ENCODE data around the gene ATG4C.

ATG4C gene

GRCh38 chr1:62844030-62844429 is 60.1 kb downstream of the ATG4C start:
- DNase-seq = no peak

- no peak for DNase-seq
These were observed 65.1 kb downstream of the ATG4C start for GRCh38 chr1:62849031-62849430.

GRCh38 chr1:62852253-62852652 is 68.3 kb downstream of the ATG4C start:
- DNase-seq = no peak

- no peak for DNase-seq
These were observed 73.0 kb downstream of the ATG4C start for GRCh38 chr1:62856960-62857359.

- no peak for DNase-seq
These were observed 85.4 kb downstream of the ATG4C start for GRCh38 chr1:62869217-62869754.

- no peak for DNase-seq
These were observed 86.2 kb downstream of the ATG4C start for GRCh38 chr1:62870148-62870547.

- DNase-seq = peak in 2 of 3 experiments; percentile 7 to 64
These were observed 91.7 kb downstream of the ATG4C start for GRCh38 chr1:62875676-62876075.

GRCh38 chr1:62876535-62876934 is 92.6 kb downstream of the ATG4C start:
- peak in 2 of 3 experiments; percentile 40 to 89 for DNase-seq

- DNase-seq = no peak
These were observed 93.6 kb downstream of the ATG4C start for GRCh38 chr1:62877579-62877978.

- DNase-seq = no peak
These were observed 96.0 kb downstream of the ATG4C start for GRCh38 chr1:62879962-62880361.

GRCh38 chr1:62882201-62883104 is 98.5 kb downstream of the ATG4C start:
- peak; percentile 8 to 85 (median 54) for DNase-seq

- no peak for DNase-seq
These were observed 100.3 kb downstream of the ATG4C start for GRCh38 chr1:62884156-62884740.

GRCh38 chr1:62887799-62888507 is 104.0 kb downstream of the ATG4C start:
- no peak for DNase-seq

- peak in 1 of 3 experiments; percentile 77 for DNase-seq
These were observed 108.1 kb downstream of the ATG4C start for GRCh38 chr1:62891956-62892562.

- DNase-seq = peak; percentile 28 to 83 (median 75)
These were observed 113.9 kb downstream of the ATG4C start for GRCh38 chr1:62897788-62898187.

GRCh38 chr1:62900566-62900965 is 116.6 kb downstream of the ATG4C start:
- peak in 2 of 3 experiments; percentile 11 to 12 for DNase-seq

- no peak for DNase-seq
These were observed 117.7 kb downstream of the ATG4C start for GRCh38 chr1:62901650-62902049.

- DNase-seq = peak in 1 of 3 experiments; percentile 60
These were observed 119.6 kb downstream of the ATG4C start for GRCh38 chr1:62903522-62903921.

GRCh38 chr1:62903982-62904855 is 120.3 kb downstream of the ATG4C start:
- DNase-seq = peak in 1 of 3 experiments; percentile 60

GRCh38 chr1:62904856-62905225 is 120.9 kb downstream of the ATG4C start:
- peak in 2 of 3 experiments; percentile 58 to 65 for DNase-seq

GRCh38 chr1:62905309-62905708 is 121.4 kb downstream of the ATG4C start:
- peak; percentile 13 to 87 (median 65) for DNase-seq

GRCh38 chr1:62905872-62906271 is 121.9 kb downstream of the ATG4C start:
- peak in 1 of 3 experiments; percentile 75 for DNase-seq
